AG09319 (cell line): Measurements from ENCODE around the gene ITPK1.

ENCODE experiments used
- DNase-seq: peaks from one replicate; pipeline ENCODE4 v3.0.0-alpha.2; 2010; ENCODE audit warnings: low read depth; ENCODE audit errors: extremely low read depth
- TF ChIP-seq, protein P1 (sequence below): IDR thresholded peaks from 2 replicates; pipeline ENCODE4 v1.5.1; 2011; ENCODE audit warnings: low read depth, mild to moderate bottlenecking, inconsistent platforms, low read length, moderate library complexity

ITPK1 gene

DNA sequence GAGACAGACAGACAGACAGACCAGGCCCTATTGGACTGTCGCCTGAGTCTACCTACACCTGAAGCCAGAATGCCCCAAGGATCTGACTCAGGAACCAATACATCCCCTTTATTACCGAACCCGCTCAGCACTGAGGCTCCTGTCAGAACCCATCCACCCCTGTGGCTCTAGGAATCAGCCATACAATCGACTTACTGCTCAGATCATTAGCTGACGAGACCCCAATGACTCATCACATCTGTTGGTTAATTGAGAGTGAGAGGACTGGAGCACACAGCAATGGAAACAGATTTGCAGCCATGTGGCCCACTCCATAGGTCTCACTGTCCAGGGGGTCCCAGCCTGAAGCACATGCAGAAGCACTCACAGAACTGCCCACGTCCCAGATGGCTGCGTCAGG, 15.2 kb downstream of the ITPK1 start:
- TF ChIP-seq, protein P1, sequence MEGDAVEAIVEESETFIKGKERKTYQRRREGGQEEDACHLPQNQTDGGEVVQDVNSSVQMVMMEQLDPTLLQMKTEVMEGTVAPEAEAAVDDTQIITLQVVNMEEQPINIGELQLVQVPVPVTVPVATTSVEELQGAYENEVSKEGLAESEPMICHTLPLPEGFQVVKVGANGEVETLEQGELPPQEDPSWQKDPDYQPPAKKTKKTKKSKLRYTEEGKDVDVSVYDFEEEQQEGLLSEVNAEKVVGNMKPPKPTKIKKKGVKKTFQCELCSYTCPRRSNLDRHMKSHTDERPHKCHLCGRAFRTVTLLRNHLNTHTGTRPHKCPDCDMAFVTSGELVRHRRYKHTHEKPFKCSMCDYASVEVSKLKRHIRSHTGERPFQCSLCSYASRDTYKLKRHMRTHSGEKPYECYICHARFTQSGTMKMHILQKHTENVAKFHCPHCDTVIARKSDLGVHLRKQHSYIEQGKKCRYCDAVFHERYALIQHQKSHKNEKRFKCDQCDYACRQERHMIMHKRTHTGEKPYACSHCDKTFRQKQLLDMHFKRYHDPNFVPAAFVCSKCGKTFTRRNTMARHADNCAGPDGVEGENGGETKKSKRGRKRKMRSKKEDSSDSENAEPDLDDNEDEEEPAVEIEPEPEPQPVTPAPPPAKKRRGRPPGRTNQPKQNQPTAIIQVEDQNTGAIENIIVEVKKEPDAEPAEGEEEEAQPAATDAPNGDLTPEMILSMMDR = no peak

DNA sequence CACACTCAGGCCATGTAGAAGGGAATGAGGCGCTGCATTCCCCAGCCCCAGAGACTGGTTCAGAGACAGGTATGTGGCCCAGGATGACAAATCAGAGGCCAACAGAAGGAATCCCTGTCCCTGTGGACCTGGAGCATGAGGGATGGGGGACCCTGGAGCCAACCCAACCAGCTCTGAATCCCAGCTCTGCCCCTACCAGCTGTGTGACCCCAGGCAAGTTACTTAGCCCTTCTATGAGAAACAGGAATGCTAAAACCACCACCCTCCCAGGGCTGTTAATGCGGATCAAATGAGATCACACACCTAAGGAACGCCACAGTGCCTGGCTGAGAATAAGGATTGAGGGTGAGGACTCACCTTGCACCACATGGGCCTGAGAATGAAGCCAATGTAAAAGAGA, 15.6 kb downstream of the ITPK1 start:
- no peak for DNase-seq

More for the DNA sequence above, 15.2 kb downstream of the ITPK1 start:
- no peak for DNase-seq

DNA sequence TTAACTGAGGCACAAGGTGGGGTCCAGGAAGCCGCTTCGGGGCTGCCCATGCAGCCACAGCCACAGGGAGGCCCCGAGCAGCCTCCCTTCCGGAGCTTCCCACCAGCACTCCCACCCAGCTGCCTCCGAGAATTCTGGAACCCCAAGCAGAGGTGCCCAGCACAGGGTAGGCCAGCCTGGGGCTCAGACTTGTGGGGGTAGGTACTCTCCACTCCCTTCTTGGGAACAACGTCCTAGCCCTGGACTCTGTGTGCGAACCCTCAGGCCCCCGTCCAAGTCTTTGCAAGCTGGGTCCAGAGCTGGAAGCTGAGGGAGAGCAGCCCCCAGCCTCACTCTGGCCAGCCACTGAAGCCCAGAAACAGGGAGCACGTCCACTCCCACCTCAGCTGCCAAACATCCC, 16.1 kb downstream of the ITPK1 start:
- TF ChIP-seq, protein P1 = no peak
- DNase-seq = no peak

More for the DNA sequence above, 15.6 kb downstream of the ITPK1 start:
- TF ChIP-seq, protein P1 = no peak

DNA sequence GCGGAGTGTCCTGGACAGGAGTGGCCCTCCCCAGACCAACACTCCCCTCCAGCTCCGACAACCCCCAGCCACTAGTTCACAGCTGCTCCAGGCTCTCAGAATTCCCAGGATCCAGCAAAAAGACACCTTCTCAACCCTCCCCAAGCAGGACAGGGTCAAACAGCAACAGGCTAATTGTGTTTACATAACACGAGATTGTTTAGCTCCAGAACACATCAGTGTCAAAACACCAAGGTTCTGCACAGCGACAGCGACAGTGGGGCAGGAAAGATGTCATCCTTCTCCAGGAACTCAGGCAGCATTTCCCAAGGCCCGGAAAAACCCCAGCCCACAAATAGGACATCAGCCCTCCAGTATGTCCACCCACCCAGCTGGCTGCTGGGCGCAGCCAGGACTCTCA, 16.5 kb downstream of the ITPK1 start:
- TF ChIP-seq, protein P1 = no peak
- no peak for DNase-seq

DNA sequence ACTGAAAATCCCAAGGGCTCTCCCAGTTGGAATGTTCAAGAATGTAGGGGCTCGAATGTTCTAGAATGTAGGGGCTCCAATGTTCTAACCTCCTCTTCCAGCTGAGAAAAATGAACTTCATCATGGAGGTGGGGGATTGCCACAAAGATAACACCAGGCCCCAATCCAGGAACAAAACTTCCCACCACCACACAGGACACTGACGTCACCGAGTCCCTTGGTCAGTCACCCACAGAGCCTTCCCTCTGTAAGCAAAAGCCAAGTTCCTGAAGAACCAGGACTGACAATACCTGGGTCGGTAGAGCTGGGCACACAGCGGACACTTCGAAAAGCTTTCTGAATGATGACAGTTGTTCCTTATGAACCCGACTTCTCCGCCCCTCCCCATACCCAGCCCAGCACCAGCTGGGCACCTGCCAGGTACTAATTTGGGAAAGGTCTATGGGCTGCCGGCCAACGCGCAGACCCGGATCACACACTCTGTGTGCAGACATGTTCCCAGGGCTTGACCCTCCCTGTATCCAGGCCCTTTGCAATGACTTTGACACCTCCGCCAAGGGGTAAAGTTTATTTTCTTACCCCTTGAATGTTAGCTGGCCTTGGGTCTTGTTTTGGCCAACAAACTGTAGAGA, 18.9 kb downstream of the ITPK1 start:
- TF ChIP-seq, protein P1 = no peak
- no peak for DNase-seq

DNA sequence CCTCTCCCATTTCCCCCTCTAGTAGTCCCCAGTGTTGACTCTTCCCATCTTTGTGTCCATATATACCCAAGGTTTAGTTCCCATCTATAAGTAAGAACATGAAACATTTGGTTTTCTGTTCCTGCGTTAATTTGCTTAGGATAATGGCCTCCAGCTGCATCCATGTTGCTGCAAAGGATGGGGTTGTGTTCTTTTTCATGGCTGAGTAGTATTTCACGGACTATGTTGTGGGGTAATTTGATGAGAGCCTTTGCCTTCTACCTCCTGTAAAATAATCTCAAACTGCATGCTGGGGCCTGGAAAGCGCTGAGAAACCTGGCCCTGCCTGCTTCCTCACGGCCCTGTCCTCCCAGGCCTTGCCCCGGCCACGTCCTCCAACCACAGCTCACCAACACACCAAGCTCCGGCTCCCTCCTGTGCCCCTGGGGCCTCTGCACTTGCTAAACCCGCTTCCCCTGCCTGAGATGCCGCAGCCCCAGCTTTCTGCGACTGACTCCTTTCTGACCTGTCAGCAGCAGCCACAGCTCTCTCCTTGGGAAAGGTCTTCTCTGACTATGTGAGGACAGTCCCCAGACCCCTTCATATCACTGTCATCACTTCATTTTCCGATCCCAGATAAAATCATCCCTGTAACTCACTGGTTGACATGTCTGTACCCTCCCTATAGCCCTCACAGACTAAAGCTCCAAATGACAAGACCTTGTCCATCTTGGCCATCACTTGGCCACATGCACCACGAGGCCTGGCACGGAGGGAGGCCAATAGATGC, 19.8 kb downstream of the ITPK1 start:
- no peak for DNase-seq
- TF ChIP-seq, protein P1 = no peak

DNA sequence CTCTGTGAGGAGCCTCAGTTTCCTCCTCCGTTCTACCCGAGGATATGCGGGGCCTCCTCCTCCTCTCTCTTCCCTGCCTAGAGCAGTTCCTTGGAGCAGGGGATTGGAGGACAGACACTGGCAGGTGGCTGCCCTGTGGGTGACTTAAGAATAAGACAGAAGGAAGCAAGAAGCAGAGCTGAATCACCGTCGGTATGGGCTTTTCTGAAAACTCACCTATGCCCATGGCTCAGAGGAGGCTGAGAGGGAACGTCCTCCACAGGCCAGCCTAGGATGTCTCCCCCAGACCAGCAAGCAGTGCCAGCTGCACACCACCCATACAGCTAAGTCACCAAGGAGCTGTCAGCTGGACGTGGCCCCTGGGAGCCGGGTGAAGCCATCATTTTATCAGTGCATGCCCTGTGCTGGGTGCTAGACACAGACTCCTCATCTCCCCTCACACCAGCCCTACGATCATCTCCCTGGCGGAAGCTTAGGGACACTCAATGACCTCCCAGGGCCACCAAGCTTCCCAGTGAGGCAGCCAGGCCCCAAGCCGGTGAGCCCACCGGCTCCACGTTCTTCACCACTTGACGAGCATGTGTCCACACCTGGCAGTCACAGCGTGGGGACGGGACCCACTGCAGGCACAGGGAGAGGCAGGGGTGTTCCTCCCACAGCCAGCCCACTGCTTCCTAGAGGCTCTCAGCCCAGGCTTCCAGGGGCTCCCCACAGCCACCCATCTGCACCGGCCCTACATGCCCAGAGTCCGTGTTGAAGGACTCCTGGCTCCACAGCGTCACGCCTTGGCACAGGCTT, 21.4 kb downstream of the ITPK1 start:
- TF ChIP-seq, protein P1 = no peak
- no peak for DNase-seq
